Measurements from ENCODE around the gene STXBP1.

The STXBP1 gene

GRCh38 chr9:127660886-127661741, 49.0 kb downstream of the STXBP1 start:
- DNase-seq = no peak

GRCh38 chr9:127662617-127663016, 50.5 kb downstream of the STXBP1 start:
- no peak for DNase-seq

DNA sequence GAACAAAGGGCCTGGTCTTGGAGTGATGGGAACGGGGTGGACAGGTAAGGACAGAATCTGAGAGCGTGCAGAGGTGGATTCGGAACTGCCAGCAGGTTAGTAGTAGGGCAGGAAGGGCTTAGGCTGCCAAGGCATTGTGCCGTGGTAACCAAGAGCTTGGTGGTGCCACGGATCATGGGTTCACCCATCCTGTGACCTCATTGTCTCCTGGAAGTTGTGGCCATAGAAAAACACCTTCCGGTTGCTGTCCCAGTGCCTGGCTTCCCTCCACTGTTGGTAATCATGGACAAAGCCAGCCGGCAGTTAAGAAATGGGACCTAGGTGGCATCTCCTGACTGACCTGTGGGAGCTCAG, 52.2 kb downstream of the STXBP1 start:
- DNase-seq = no peak

- no peak for DNase-seq
These were observed 52.8 kb downstream of the STXBP1 start for GRCh38 chr9:127664678-127665507.

- DNase-seq = no peak
These were observed 55.2 kb downstream of the STXBP1 start for GRCh38 chr9:127667127-127667844.

DNA sequence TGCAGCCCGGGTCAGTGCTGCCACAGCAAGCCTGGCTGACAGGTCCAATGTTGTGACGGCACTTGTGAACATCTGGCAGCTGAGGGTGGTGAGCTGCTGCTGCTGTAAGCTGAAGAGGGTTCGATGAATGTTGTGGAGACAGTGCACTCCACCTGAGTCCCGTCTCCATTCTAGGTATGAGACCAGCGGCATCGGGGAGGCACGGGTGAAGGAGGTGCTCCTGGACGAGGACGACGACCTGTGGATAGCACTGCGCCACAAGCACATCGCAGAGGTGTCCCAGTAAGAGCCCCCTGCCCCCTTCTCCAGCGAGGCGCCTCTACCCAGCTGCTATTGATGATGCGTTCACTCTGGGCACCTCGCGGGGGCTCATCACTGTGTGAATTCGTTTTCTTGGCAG, 55.8 kb downstream of the STXBP1 start:
- no peak for DNase-seq

DNA sequence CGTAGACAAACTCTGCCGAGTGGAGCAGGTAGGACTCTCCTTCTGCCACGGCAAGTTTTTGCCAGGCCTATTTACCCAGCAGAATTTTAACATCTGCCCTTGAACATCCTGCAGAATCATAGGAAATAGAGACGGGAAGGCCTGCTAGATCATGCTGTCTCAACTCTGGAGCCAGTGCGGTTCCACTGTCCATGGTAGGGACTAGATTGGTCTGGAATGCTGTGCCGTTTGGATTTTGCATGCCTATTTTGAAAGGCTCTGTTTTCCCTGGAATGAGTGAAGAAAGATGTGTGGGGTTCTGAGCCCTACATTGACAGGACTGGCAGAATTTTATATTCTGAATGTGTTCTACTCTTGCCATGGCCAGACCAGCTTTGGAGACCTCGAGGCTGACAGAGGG, 61.2 kb downstream of the STXBP1 start:
- no peak for DNase-seq

DNA sequence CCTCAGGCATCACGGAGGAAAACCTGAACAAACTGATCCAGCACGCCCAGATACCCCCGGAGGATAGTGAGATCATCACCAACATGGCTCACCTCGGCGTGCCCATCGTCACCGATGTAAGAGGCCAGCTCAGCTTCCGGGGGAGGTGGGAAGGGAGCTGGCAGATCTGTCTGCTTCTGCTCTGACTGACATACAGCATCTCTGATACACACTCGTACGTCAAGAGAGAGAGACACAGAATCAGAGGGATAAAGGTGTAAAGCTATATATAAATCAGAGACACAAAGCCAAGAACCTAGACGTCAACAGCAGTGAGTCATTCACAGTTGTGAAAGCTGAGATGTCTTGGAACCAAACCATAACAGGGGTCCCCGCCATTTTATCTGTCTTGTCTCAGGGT, 64.6 kb downstream of the STXBP1 start:
- DNase-seq = no peak

DNA sequence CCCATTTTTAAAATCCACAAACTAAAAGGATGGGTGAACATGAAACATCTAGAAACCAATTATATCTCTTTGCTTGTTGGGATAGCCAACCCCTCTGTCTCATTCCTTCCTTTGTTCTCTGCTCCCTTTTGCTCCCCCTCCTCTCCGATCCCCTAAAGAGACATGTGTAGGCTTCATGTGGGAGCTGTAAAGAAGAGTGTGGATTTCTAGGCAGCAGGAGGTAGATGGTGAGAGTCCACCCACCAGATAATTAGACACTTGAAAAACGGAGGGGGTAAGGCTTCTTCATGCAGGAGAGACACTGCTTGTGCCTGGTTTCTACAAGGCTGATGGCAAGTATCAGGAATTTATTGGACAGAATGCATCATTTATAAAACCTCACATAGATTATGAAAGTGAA, 67.4 kb downstream of the STXBP1 start:
- DNase-seq = no peak

- DNase-seq = no peak
These were observed 68.1 kb downstream of the STXBP1 start for GRCh38 chr9:127680226-127680625.

DNA sequence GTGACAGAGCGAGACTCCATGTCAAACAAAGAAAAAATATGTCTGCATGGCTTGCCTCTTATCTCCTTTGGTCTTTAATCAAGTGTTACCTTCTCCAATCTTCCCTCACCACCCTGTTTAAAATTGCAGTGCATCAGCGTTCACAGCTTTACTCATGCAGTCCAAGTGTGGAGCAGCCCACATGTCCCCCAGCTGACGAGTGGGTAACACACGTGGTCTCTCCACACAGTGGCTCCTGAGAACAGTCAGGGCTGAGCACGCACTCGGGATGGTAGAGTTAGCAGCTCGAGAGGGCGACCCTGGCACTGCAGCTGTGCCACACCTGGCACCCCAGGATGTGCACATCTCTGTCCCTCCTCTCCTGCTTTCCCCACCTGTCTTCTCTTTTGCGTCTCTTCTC, 68.8 kb downstream of the STXBP1 start:
- DNase-seq = no peak

- no peak for DNase-seq
These were observed 70.5 kb downstream of the STXBP1 start for GRCh38 chr9:127682351-127683136.

GRCh38 chr9:127683723-127684122, 71.6 kb downstream of the STXBP1 start:
- DNase-seq = no peak

- DNase-seq = no peak
These were observed 72.5 kb downstream of the STXBP1 start for GRCh38 chr9:127684576-127684975.

DNA sequence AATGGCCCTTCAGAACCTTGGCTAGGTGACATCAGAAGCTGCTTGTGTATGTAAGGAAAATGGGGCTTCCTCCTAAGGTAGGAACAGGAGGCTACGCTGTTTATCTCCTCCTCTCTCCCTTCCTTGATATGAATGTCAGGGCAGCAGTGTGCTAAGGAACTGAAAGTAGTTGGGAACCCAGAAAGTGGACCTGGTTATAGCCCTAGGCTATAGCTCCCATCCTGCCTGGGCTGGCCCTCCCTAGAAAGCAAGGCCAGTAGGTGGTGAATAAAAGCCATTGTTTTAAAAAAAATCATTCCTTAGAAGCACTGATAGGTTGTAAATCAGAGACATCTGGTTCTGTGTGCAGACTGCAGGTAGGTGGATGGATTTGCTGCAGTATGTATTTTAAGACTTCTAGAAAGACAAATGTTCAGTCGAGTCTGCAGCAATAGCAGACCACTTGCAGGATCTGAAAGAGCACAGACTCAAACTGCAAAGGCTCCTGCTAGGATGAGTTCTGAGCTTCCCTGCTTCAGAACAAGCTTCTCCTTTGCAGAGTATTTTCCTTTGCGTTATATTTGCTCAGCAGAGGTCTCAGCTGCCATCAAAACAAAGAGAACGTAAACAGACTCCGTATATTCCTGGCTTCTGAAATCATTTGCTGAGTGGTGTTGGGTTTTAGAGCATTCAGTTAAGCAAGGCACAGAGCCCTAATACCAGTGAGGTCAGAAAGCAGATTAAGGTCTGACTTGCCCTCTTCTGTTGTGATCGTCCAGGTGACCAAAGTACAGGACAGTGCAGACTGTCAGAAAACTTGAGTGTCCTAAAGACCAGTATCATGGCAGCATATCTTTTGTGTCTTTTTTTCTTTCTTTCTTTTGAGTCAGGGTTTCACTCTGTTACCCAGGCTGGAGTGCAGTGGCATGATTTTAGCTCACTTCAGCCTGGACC, 74.7 kb downstream of the STXBP1 start:
- DNase-seq = no peak

DNA sequence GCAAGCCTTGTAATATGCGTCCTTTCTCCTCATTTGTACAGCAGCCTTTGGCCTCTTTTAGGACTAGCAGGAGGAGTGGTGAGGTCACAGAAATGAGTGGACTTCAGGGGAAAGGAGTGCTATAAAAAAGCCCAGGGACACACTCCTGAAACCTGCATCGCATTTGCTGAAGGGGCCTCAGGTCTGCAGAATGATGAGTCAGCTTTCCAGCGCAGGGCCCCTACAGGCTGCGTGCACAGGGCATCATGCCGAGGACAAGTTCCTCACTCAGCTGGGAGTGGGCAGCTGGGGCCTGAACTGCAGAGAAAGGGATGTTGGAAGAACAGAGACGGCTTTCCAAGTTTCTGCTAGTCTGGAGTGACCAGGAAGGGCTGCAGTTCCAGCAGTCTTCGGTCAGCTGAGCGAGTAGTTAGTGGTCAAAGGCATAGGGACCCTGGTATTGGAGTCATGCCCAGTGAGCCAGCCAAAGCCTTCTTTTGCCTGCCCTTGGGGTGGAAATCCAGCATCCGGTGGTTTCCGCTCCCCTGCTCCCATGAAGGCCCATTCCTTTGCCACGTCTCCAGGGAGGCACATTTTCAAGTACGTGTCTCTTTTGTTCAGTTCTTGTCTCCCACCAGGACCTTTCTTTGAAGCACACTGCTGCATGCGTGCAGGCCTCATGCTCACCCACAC, 77.4 kb downstream of the STXBP1 start:
- no peak for DNase-seq

DNA sequence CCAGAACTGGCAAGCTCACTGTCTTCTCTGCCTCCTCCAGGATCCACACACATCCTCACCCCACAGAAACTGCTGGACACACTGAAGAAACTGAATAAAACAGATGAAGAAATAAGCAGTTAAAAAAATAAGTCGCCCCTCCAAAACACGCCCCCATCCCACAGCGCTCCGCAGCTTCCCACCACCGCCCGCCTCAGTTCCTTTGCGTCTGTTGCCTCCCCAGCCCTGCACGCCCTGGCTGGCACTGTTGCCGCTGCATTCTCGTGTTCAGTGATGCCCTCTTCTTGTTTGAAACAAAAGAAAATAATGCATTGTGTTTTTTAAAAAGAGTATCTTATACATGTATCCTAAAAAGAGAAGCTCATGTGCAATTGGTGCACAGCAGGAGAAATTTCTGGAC, 78.7 kb downstream of the STXBP1 start:
- DNase-seq = no peak

GRCh38 chr9:127692071-127692470, 80.0 kb downstream of the STXBP1 start:
- DNase-seq = no peak

DNA sequence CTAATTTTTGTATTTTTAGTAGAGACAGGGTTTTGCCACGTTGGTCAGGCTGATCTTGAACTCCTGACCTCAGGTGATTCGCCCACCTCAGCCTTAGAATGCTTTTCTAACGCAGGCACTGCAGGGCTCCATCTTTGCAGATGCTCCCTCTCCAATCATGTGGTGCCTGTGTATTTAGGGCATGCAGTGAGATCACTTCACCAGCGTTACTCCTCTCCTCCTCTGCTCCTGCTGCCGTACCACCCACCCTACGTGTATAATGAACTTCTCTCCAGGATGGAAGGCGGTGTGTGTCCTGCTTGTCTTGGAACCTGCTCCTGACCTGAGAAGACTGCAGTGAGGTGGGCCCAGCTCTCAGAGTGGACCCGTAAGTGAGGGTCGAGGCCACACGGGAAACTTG, 81.1 kb downstream of the STXBP1 start:
- no peak for DNase-seq

- no peak for DNase-seq
These were observed 81.6 kb downstream of the STXBP1 start for GRCh38 chr9:127693697-127694096.
